ENCODE results near the gene SSU72. TPM values are rescaled to one million over a fixed set of nuclear protein-coding genes. Genes with fewer than 3 reads are reported as not detected.
A peak's percentile ranks its signal among the peaks of the same experiment; 100 is the strongest.

SSU72 gene
- total and polyA plus RNA-seq, 4 donors, result 35.4 to 57.4 (median 44.3) TPM

DNA sequence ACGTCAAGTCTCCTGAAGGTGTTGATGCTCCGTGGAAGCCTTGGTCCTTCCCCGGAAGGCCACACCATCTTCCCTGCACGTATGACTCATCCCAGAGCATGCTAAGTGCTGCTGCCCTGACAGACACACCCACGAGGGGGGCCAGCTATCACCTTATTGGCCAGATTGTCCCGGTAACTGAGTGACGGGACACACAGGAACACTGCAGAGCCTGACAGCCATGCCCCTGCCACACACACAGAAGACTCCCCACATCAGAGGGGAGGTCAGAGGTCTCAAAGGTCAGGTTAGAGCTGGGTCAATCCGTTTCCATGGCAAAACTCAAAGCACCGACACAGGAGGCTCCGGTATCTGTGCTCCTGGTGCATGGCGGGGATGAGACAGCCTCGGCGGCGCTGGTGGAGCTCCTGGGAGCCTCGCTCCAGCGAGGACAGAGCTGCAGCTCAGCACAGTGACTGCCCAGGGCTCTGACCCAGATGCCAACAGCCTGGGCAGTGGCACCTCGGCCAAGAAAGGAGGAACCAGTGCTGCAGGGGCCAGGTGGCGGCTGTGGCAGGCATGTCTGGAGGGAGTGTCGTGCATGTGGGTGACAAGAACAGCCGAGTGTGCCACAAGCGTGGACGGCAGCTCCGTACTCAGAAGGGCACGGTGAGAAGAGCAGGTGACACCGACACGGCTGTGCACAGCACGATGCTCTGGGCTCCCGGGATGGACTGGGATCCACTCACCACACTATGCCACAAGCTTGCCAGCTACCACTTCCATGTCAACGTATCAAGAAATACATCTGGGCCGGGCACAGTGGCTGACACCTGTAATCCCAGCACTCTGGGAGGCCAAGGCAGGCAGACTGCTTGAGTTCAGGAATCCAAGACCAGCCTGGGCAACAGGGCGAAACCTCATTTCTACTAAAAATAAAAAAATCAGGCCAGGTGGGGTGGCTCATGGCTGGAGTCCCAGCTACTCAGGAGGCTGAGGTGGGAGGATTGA lies 19.4 kb downstream of the SSU72 start:
- DNase-seq (ENCODE audit: low spot score), result no peak
- WGBS, result 69% methylated on average over 31 of the region's 31 CpGs

DNA sequence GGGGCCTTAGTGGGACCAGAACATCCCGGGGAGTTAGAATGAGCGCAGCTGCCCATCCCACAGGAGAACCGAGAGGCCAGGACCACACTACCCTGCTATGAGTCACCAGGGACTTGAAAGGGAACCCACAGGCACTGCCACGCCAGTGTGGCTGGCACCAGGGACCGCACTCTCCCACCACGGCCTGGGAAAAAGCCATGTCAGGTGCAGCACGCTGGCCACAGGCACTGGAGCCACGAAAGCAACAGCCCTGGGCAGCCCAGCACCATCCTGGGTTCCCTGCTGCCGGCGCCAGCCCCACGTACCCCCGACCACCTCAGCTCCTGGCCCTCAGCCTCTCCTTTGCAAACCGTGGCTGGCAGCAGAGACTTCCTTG lies 20.1 kb downstream of the SSU72 start:
- no peak overlapping the region for H3K9ac ChIP-seq (ENCODE audit: low read depth in 1 of 2, low read length in 2 of 2)
- H3K27ac ChIP-seq (ENCODE audit: low read depth in 1 of 2, low read length in 2 of 2), result peak overlapping the region in 1 of 2 donors; percentile 25
- H3K9me3 ChIP-seq (ENCODE audit: control insufficient read depth in 4 of 4, low read length in 3 of 4), result no peaks in the 10 kb centered on the region
- TF ChIP-seq YY1 (IDR thresholded peaks at IDR 0.05) (no peak), RAD21 (IDR thresholded peaks at IDR 0.05) (no peak), HNF4A (conservative IDR thresholded peaks at IDR 0.05) (no peak), SP1 (IDR thresholded peaks at IDR 0.05) (no peak), FOXA2 (IDR thresholded peaks at IDR 0.05) (no peak), HNF4G (IDR thresholded peaks at IDR 0.05) (no peak), EGR1 (IDR thresholded peaks at IDR 0.05; ENCODE audit: low read depth in 2 of 2) (no peak), GABPA (IDR thresholded peaks at IDR 0.05 in 1 of 2, conservative IDR thresholded peaks at IDR 0.05 in 1 of 2) (no peak), NR2F2 (IDR thresholded peaks at IDR 0.05) (no peak), RXRA (IDR thresholded peaks at IDR 0.05) (no peak), TAF1 (conservative IDR thresholded peaks at IDR 0.05) (no peak), FOXA1 (IDR thresholded peaks at IDR 0.05) (no peak), JUND (IDR thresholded peaks at IDR 0.05) (no peak)
- TF ChIP-seq, protein P1, sequence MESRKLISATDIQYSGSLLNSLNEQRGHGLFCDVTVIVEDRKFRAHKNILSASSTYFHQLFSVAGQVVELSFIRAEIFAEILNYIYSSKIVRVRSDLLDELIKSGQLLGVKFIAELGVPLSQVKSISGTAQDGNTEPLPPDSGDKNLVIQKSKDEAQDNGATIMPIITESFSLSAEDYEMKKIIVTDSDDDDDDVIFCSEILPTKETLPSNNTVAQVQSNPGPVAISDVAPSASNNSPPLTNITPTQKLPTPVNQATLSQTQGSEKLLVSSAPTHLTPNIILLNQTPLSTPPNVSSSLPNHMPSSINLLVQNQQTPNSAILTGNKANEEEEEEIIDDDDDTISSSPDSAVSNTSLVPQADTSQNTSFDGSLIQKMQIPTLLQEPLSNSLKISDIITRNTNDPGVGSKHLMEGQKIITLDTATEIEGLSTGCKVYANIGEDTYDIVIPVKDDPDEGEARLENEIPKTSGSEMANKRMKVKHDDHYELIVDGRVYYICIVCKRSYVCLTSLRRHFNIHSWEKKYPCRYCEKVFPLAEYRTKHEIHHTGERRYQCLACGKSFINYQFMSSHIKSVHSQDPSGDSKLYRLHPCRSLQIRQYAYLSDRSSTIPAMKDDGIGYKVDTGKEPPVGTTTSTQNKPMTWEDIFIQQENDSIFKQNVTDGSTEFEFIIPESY (IDR thresholded peaks at IDR 0.05), result no peak
- TF ChIP-seq, protein P2, sequence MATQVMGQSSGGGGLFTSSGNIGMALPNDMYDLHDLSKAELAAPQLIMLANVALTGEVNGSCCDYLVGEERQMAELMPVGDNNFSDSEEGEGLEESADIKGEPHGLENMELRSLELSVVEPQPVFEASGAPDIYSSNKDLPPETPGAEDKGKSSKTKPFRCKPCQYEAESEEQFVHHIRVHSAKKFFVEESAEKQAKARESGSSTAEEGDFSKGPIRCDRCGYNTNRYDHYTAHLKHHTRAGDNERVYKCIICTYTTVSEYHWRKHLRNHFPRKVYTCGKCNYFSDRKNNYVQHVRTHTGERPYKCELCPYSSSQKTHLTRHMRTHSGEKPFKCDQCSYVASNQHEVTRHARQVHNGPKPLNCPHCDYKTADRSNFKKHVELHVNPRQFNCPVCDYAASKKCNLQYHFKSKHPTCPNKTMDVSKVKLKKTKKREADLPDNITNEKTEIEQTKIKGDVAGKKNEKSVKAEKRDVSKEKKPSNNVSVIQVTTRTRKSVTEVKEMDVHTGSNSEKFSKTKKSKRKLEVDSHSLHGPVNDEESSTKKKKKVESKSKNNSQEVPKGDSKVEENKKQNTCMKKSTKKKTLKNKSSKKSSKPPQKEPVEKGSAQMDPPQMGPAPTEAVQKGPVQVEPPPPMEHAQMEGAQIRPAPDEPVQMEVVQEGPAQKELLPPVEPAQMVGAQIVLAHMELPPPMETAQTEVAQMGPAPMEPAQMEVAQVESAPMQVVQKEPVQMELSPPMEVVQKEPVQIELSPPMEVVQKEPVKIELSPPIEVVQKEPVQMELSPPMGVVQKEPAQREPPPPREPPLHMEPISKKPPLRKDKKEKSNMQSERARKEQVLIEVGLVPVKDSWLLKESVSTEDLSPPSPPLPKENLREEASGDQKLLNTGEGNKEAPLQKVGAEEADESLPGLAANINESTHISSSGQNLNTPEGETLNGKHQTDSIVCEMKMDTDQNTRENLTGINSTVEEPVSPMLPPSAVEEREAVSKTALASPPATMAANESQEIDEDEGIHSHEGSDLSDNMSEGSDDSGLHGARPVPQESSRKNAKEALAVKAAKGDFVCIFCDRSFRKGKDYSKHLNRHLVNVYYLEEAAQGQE (IDR thresholded peaks at IDR 0.05), result no peak
- TF ChIP-seq, protein P3, sequence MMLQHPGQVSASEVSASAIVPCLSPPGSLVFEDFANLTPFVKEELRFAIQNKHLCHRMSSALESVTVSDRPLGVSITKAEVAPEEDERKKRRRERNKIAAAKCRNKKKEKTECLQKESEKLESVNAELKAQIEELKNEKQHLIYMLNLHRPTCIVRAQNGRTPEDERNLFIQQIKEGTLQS (IDR thresholded peaks at IDR 0.05), result no peak
- TF ChIP-seq, protein P4, sequence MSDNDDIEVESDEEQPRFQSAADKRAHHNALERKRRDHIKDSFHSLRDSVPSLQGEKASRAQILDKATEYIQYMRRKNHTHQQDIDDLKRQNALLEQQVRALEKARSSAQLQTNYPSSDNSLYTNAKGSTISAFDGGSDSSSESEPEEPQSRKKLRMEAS (IDR thresholded peaks at IDR 0.05), result no peak
- TF ChIP-seq, protein P5, sequence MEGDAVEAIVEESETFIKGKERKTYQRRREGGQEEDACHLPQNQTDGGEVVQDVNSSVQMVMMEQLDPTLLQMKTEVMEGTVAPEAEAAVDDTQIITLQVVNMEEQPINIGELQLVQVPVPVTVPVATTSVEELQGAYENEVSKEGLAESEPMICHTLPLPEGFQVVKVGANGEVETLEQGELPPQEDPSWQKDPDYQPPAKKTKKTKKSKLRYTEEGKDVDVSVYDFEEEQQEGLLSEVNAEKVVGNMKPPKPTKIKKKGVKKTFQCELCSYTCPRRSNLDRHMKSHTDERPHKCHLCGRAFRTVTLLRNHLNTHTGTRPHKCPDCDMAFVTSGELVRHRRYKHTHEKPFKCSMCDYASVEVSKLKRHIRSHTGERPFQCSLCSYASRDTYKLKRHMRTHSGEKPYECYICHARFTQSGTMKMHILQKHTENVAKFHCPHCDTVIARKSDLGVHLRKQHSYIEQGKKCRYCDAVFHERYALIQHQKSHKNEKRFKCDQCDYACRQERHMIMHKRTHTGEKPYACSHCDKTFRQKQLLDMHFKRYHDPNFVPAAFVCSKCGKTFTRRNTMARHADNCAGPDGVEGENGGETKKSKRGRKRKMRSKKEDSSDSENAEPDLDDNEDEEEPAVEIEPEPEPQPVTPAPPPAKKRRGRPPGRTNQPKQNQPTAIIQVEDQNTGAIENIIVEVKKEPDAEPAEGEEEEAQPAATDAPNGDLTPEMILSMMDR (IDR thresholded peaks at IDR 0.05; ENCODE audit: low read depth, low read length, missing input control), result no peak
- no peaks in the 10 kb centered on the region for H3K27me3 ChIP-seq (ENCODE audit: control insufficient read depth in 4 of 4, insufficient read depth in 4 of 4, low read length in 3 of 4)
- no peaks in the 10 kb centered on the region for H3K36me3 ChIP-seq (ENCODE audit: control insufficient read depth in 4 of 4, insufficient read depth in 3 of 4, low read depth in 1 of 4, low read length in 3 of 4)
- peaks cover 0 to 17% (median 9%) of the 10 kb centered on the region in 4 donors for H3K4me1 ChIP-seq (ENCODE audit: control insufficient read depth in 4 of 4, insufficient read depth in 4 of 4, low read length in 3 of 4)
- 85% methylated on average over 13 of the region's 13 CpGs for WGBS
- DNase-seq (ENCODE audit: low spot score), result no peak
- no peak overlapping the region for H3K4me3 ChIP-seq (ENCODE audit: low read depth in 1 of 3, low read length in 3 of 3)

More for the DNA sequence above, 19.4 kb downstream of the SSU72 start:
- Histone ChIP-seq H3K9me3 (ENCODE audit: control insufficient read depth in 4 of 4, low read length in 3 of 4) (no peaks in the 10 kb centered on the region), H3K4me3 (ENCODE audit: low read depth in 1 of 3, low read length in 3 of 3) (no peak overlapping the region), H3K9ac (ENCODE audit: low read depth in 1 of 2, low read length in 2 of 2) (no peak overlapping the region), H3K36me3 (ENCODE audit: control insufficient read depth in 4 of 4, insufficient read depth in 3 of 4, low read depth in 1 of 4, low read length in 3 of 4) (peaks cover 0 to 3% (median under 1%) of the 10 kb centered on the region in 4 donors), H3K27me3 (ENCODE audit: control insufficient read depth in 4 of 4, insufficient read depth in 4 of 4, low read length in 3 of 4) (no peaks in the 10 kb centered on the region), H3K27ac (ENCODE audit: low read depth in 1 of 2, low read length in 2 of 2) (peak overlapping the region in 1 of 2 donors; percentile 25), H3K4me1 (ENCODE audit: control insufficient read depth in 4 of 4, insufficient read depth in 4 of 4, low read length in 3 of 4) (peaks cover 0 to 17% (median 9%) of the 10 kb centered on the region in 4 donors)
- TF ChIP-seq HNF4G (IDR thresholded peaks at IDR 0.05) (no peak), SP1 (IDR thresholded peaks at IDR 0.05) (no peak), NR2F2 (IDR thresholded peaks at IDR 0.05) (peak; percentile 85), FOXA2 (IDR thresholded peaks at IDR 0.05) (no peak), RXRA (IDR thresholded peaks at IDR 0.05) (peak in 1 of 2 donors; percentile 53)

All from liver (tissue), 9 donors.